Measurements from ENCODE around the gene UGCG. TPM values are rescaled to one million over a fixed set of nuclear protein-coding genes. Genes with fewer than 3 reads are reported as not detected.

UGCG gene
- total and polyA plus RNA-seq, 2 of the 4 experiments (the other 2 are of a cell fraction), result 84.2 to 104 TPM

GRCh38 chr9:111969622-111970021, 73.0 kb downstream of the UGCG start:
- H3K9me1 ChIP-seq (ENCODE audit: insufficient read depth, low read length), result peaks cover 14% of the 10 kb centered on the region
- no TSS peak for BruUV-seq (replicated peaks)

More at GRCh38 chr9:111969622-111970021, 73.0 kb downstream of the UGCG start:
- Histone ChIP-seq H3K4ac (ENCODE audit: low read depth, low read length) (peak overlapping the region; percentile 26; the same call in 1 of the 2 replicates), H2BK120ac (ENCODE audit: low read depth, low read length) (no peak overlapping the region), H2BK20ac (ENCODE audit: low read depth, low read length) (no peak overlapping the region; the same call in 1 of the 2 replicates), H3K27me3 (ENCODE audit: control insufficient read depth, insufficient read depth, low read length) (no peaks in the 10 kb centered on the region), H4K5ac (ENCODE audit: low read depth, low read length) (no peak overlapping the region), H3K9ac (ENCODE audit: low read depth, low read length) (no peak overlapping the region), H4K20me1 (ENCODE audit: insufficient read depth, low read length) (no peaks in the 10 kb centered on the region), H2AK5ac (ENCODE audit: low read depth, low read length) (0 out of 2 replicates have a peak overlapping the region, but pooled peaks have one; percentile 60), H3K27ac (ENCODE audit: insufficient read depth, low read length) (no peak overlapping the region), H3K36me3 (ENCODE audit: control insufficient read depth, insufficient read depth, low read length) (no peaks in the 10 kb centered on the region), H3K56ac (ENCODE audit: extremely low read depth, insufficient read depth, low read length) (no peak overlapping the region), H4K8ac (ENCODE audit: low read depth in 2 of 2, low read length in 2 of 2) (no peak overlapping the region), H3K23ac (ENCODE audit: low read depth, low read length) (no peak overlapping the region), H3K79me1 (ENCODE audit: low read depth in 1 of 2, low read length in 2 of 2) (peaks cover 0 to 8% of the 10 kb centered on the region in 2 experiments; a peak in 1 of 4 replicates), H2AK9ac (replicated peaks; ENCODE audit: low read depth, low read length, poor library complexity) (no peak overlapping the region), H3K4me1 (ENCODE audit: control insufficient read depth, insufficient read depth, low read length) (peaks cover 10% of the 10 kb centered on the region; the same call in 1 of the 2 replicates), H2BK5ac (ENCODE audit: low read depth, low read length, poor library complexity, severe bottlenecking) (no peak overlapping the region), H3K9me3 (ENCODE audit: control insufficient read depth, insufficient read depth, low read length) (no peaks in the 10 kb centered on the region), H3K18ac (ENCODE audit: low read depth, low read length) (no peak overlapping the region), H2BK15ac (ENCODE audit: low read depth, low read length) (0 out of 3 replicates have a peak overlapping the region, but pooled peaks have one; percentile 21), H2AFZ (replicated peaks; ENCODE audit: low read length, poor library complexity) (no peak overlapping the region), H3K14ac (replicated peaks; ENCODE audit: low read depth, low read length) (no peak overlapping the region), H3K4me2 (ENCODE audit: low read depth, low read length) (no peak overlapping the region), H4K91ac (ENCODE audit: insufficient read depth, low read depth, low read length) (peak overlapping the region; percentile 53; the same call in 1 of the 2 replicates), H3K4me3 (ENCODE audit: insufficient read depth, low read depth, low read length) (no peak overlapping the region)
- dilution Hi-C loops (cut with HindIII; ENCODE audit: low sequenced_read_pairs, unreplicated experiment), result no loop called here
- CTCF ChIA-PET, result no interaction called here
- POLR2A ChIA-PET (ENCODE audit: unreplicated experiment), result no interaction called here
- no peak for ATAC-seq (ENCODE audit: low read depth)
- 71 to 100% methylated on average over 1 to 2 of the region's 8 CpGs for WGBS, 2 experiments (ENCODE audit: extremely low coverage in 2 of 2, insufficient read length in 1 of 2)
- in situ Hi-C loops (cut with MboI; ENCODE audit: low sequenced_read_pairs), result no loop called here
- TF ChIP-seq CHD1 (IDR thresholded peaks at IDR 0.05; ENCODE audit: low read depth, low read length), result no peak
- no peak for TF ChIP-seq RAD21 (IDR thresholded peaks at IDR 0.05; ENCODE audit: low read length)
- TF ChIP-seq SMC3 (IDR thresholded peaks at IDR 0.05; ENCODE audit: low read depth, low read length), result no peak
- TF ChIP-seq RFX5 (IDR thresholded peaks at IDR 0.05; ENCODE audit: low read depth, low read length), result no peak
- no peak for TF ChIP-seq MXI1 (IDR thresholded peaks at IDR 0.05; ENCODE audit: borderline replicate concordance, low read depth, low read length)
- intact Hi-C loops (cut with micrococcal nuclease), result no loop called here
- no peak for DNase-seq
